HepG2 (cell line): ENCODE data around the gene CLDN7. TPM values are rescaled to one million over a fixed set of nuclear protein-coding genes. Genes with fewer than 3 reads are reported as not detected.

Source experiments
- HIC2 ChIP-seq: sonication (generic); formaldehyde crosslinking; IDR thresholded peaks from 2 replicates; pipeline ENCODE4 v1.9.0; 2022; ENCODE audit warnings: low read depth, missing genetic modification reagents
- HOXA7 ChIP-seq: sonication (generic); formaldehyde crosslinking; IDR thresholded peaks from 2 replicates; pipeline ENCODE4 v1.8.1; 2022; ENCODE audit warnings: mild to moderate bottlenecking, missing genetic modification reagents, moderate library complexity
- KLF15 ChIP-seq: sonication (generic); formaldehyde crosslinking; IDR thresholded peaks from 2 replicates; pipeline ENCODE4 v1.8.1; 2023; ENCODE audit warnings: borderline replicate concordance, mild to moderate bottlenecking, inconsistent platforms, missing genetic modification reagents, mixed read lengths
- NCOA2 ChIP-seq: sonication (generic); formaldehyde crosslinking; IDR thresholded peaks from 2 replicates; pipeline ENCODE4 v1.8.0; 2022; ENCODE audit warnings: inconsistent platforms
- NCOR1 ChIP-seq: fragments of 200-600 bp; sonication (generic); IDR thresholded peaks from 2 replicates; pipeline ENCODE4 v1.7.0; 2017; ENCODE audit warnings: antibody characterized with exemption, low read length, borderline replicate concordance
- NONO ChIP-seq, 2 experiments: fragments of 450-650 bp in 1 of 2; sonication (generic) in 1 of 2; formaldehyde crosslinking in 1 of 2; IDR thresholded peaks in 1 of 2; conservative IDR thresholded peaks in 1 of 2; 2 replicates each; pipeline versions ENCODE4 v1.6.1 to v1.8.0; 2017 to 2022; ENCODE audit warnings: mild to moderate bottlenecking in 1 of 2, missing genetic modification reagents in 1 of 2, moderate library complexity in 1 of 2
- ONECUT2 ChIP-seq: sonication (generic); formaldehyde crosslinking; IDR thresholded peaks from 2 replicates; pipeline ENCODE4 v1.4.0; 2020; ENCODE audit warnings: missing genetic modification reagents
- TSC22D2 ChIP-seq: sonication (generic); formaldehyde crosslinking; IDR thresholded peaks from 2 replicates; pipeline ENCODE4 v1.5.1; 2020; ENCODE audit warnings: missing genetic modification reagents, mild to moderate bottlenecking, borderline replicate concordance
- ZBTB44 ChIP-seq: sonication (generic); formaldehyde crosslinking; IDR thresholded peaks from 2 replicates; pipeline ENCODE4 v1.4.0; 2020; ENCODE audit warnings: missing genetic modification reagents
- ZFP41 ChIP-seq: sonication (generic); formaldehyde crosslinking; IDR thresholded peaks from 2 replicates; pipeline ENCODE4 v1.4.0; 2020; ENCODE audit warnings: mild to moderate bottlenecking, missing genetic modification reagents, borderline replicate concordance
- ZMAT5 ChIP-seq: sonication (generic); formaldehyde crosslinking; IDR thresholded peaks from 2 replicates; pipeline ENCODE4 v1.5.0; 2020; ENCODE audit warnings: mild to moderate bottlenecking, low read depth, missing genetic modification reagents, borderline replicate concordance
- ZNF142 ChIP-seq: sonication (generic); formaldehyde crosslinking; IDR thresholded peaks from 2 replicates; pipeline ENCODE4 v1.4.0; 2020; ENCODE audit warnings: missing genetic modification reagents
- ZNF672 ChIP-seq: sonication (generic); formaldehyde crosslinking; IDR thresholded peaks from 2 replicates; pipeline ENCODE4 v1.8.1; 2022; ENCODE audit warnings: missing genetic modification reagents
- ZNF768 ChIP-seq: sonication (generic); formaldehyde crosslinking; IDR thresholded peaks from 2 replicates; pipeline ENCODE4 v1.4.0; 2020; ENCODE audit warnings: missing genetic modification reagents
- ZXDC ChIP-seq: sonication (generic); formaldehyde crosslinking; IDR thresholded peaks from 2 replicates; pipeline ENCODE4 v1.5.0; 2020; ENCODE audit warnings: mild to moderate bottlenecking, missing genetic modification reagents
- polyA plus RNA-seq, 8 experiments: library from polyadenylated mRNA; depleted of rRNA in 3 of 8; stranded (reverse) in 7 of 8; unstranded in 1 of 8; fragments of >200 nt; fragmentation: Illumina TruSeq in 4 of 8; extraction: Trizol in 4 of 8; gene quantifications; 2 replicates each; pipeline versions ENCODE4 v1.2.1 to v1.2.3, GENCODE V29; 2011 to 2016; ENCODE audit warnings: low read depth in 4 of 8, missing spikeins in 1 of 8, mixed read lengths in 1 of 8; ENCODE audit not compliant: insufficient read depth in 1 of 8
- total RNA-seq, 5 experiments: library from RNA; depleted of rRNA; stranded (reverse); fragments of >200 nt; fragmentation: Illumina TruSeq; extraction: Trizol; gene quantifications; 2 replicates each; pipeline ENCODE4 v1.2.3, GENCODE V29; 2016; ENCODE audit warnings: low read depth in 1 of 5

The CLDN7 gene
- total and polyA plus RNA-seq, 2 of the 13 experiments (the other 11 are each of a cell fraction or from before 2014, with no cell fraction given), result not detected

- no peak; the same call in 1 of the 2 replicates for TF ChIP-seq NCOA2 (CRISPR knock-in tag)
- TF ChIP-seq NONO (IDR thresholded peaks at IDR 0.05), result no peak
- TF ChIP-seq NONO (CRISPR knock-in tag; conservative IDR thresholded peaks at IDR 0.05), result peak; percentile 88
- 0 out of 2 replicates have a peak, but pooled peaks have one; percentile 22 for TF ChIP-seq ZNF142 (CRISPR knock-in tag)
- TF ChIP-seq ZBTB44 (CRISPR knock-in tag), result peak; percentile 40; the same call in 1 of the 2 replicates
- TF ChIP-seq ZNF672 (CRISPR knock-in tag), result no peak
- 0 out of 2 replicates have a peak, but pooled peaks have one; percentile 62 for TF ChIP-seq KLF15 (CRISPR knock-in tag)
- TF ChIP-seq ONECUT2 (CRISPR knock-in tag), result no peak
- TF ChIP-seq TSC22D2 (CRISPR knock-in tag), result no peak
- TF ChIP-seq HOXA7, result no peak
- TF ChIP-seq ZXDC, result no peak
- TF ChIP-seq ZNF768 (CRISPR knock-in tag), result peak; percentile 65; the same call in 1 of the 2 replicates
- TF ChIP-seq NCOR1, result no peak
- no peak for TF ChIP-seq ZFP41 (CRISPR knock-in tag)
- TF ChIP-seq HIC2, result peak; percentile 41; the same call in 1 of the 2 replicates
- TF ChIP-seq ZMAT5 (CRISPR knock-in tag), result no peak
Measured at GRCh38 chr17:7252176-7253043, 9.9 kb downstream of the CLDN7 start, which contains the start of gene ELP5 (continued).
